ENCODE measurements around the gene CTSH.

CTSH gene

GRCh38 chr15:78944669-78945407, at the start of gene CTSH:
TSS of gene CTSH (minus strand) at chr15:78945046. CDS start at chr15:78944981, 65 bp downstream.
- DNase-seq, result peak; percentile 24 to 40 (median 34)

DNA sequence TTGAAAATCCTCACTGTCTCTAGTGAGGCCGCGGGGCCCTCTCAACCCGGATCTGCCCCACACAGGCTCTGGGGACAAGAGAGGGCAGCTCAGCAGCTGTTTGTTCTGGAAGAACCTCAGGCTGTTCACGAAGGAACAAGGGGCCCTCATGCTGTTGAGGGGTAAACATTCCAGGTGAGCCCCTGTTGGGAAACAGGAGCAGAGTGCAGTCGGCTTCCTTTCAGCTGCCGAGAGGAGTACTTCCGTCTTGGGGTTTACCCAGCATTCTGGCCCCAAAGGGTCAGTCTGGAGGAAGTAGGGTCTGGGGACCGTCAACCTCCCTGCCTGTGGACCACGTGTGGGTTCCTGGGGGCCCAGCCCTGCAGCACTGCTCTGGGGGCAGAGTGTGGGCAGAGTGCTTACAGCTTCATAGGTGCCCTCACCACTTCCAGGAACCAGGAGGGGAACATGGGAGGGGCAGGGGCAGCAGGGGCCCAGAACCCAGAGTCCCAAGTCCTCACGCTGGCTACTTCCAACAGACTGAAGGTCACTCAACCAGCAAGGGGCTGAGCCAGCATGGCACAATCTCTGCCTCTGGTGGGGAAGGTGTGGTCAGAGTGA, 49.2 kb upstream of the CTSH start:
- DNase-seq, result no peak

- DNase-seq, result no peak
These were observed 48.5 kb upstream of the CTSH start for GRCh38 chr15:78993257-78993930.

DNA sequence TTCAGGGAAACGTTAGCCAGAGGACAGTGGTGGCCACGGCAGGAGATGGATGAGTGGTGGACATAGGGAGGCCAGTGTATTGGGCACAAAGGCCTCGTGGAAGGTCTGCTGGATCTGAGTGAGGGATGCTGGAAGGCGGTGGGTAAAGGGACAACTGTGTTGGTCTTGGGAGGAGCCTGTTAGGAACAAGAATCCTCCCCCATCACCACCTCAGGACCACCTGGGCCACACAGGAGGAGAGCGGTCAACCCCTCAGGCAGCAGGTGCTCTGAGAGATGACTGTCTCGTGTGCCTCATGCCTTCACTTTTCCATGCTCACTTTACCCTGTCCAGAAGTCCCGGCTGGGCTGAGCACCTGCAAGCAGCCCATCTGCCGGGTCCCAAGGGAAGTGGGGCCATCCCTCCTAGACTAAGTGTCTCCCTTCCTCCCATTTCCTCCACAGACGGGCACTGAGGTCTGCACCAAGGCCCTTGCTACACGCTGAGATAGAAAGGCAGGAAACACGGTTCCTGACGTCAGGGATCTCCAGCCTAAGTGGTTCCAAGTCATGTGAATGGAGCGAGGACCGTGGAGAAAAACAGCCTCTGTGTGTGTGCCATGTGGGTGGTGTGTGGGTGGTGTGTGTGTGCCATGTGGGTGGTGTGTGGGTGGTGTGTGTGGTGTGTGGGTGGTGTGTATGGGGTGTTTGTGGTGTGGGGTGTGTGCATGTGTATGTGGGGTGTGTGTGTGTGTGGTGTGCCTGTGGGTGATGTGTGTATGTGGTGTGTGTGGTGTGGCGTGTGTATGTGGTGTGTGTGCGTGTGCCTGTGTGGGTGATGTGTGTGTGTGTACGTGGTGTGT, 47.8 kb upstream of the CTSH start:
- DNase-seq, result no peak

GRCh38 chr15:78991879-78992278, 47.0 kb upstream of the CTSH start:
- DNase-seq, result no peak

- DNase-seq, result no peak
These were observed 46.6 kb upstream of the CTSH start for GRCh38 chr15:78991476-78991875.

DNA sequence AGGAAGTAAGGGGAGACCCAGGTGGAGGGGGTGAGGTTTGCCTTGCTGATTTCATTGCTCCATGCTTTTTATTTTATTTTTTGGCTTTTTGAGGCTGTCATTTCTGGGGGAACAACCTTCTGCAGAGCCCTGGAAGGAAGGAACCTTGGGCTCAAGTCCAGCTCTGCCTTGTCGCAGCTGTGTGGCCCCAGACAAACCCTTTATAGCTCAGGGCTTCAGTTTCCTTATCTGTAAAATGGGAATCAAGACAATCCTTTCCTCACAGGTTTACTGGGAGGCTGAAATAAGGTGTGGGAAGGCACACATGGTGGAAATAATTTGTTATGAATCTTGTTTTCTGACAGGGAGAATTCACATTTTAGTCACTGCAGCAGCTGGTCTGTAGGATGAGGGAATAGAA, 45.4 kb upstream of the CTSH start:
- no peak for DNase-seq

GRCh38 chr15:78989701-78990240, 44.9 kb upstream of the CTSH start:
- no peak for DNase-seq

DNA sequence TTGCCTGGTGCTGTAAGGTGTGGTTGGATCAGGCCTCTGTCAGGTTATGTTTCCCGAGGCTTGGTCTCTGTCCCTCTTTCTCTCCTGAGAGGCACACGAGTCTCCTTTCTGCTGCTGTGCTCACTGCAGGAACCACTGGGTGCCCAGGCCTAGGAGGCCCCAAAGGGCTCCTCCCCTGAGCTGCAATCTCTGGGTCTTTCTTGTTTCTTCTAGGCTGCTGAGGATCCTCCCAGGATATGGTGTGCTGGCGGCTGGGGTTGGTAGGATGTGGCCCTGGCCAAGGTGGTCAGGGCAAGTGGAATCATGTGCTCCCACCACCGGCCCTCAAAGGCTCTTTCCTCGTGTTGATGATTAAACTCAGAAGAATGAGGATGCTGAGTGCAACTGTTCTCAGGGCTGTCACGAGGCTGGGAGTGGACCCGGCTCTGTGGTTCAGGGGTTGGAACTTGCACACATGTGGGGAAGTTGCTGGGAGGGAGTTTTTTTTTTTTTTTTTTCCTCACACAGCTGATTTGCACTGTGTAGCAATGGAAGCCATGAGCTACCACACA, 43.6 kb upstream of the CTSH start:
- DNase-seq, result no peak

- no peak for DNase-seq
These were observed 42.9 kb upstream of the CTSH start for GRCh38 chr15:78987556-78988360.

- DNase-seq, result no peak
These were observed 41.1 kb upstream of the CTSH start for GRCh38 chr15:78985859-78986475.

- DNase-seq, result no peak
These were observed 39.2 kb upstream of the CTSH start for GRCh38 chr15:78984041-78984440.

- DNase-seq, result no peak
These were observed 38.5 kb upstream of the CTSH start for GRCh38 chr15:78983146-78983918.

DNA sequence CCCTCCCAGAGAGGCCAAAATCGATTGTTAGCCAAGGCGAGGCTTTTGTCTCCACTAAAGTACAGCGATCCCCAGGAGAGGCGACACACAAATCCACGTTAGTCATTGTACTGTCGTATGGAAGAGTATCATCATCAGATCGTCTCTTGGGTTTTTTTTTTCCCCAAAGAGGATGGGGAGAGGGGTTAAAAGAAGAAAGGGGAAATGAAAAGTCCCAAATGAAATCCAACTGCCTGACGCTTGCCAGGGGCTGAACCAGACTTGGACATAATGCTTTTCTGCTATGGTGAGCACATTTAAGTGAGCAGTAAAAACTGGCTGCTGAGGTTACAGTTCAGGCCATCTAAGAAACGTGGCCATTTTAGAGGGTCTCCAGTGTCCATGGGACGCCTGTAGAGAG, 37.9 kb upstream of the CTSH start:
- no peak for DNase-seq

GRCh38 chr15:78981532-78982313, 36.9 kb upstream of the CTSH start:
- DNase-seq, result no peak

DNA sequence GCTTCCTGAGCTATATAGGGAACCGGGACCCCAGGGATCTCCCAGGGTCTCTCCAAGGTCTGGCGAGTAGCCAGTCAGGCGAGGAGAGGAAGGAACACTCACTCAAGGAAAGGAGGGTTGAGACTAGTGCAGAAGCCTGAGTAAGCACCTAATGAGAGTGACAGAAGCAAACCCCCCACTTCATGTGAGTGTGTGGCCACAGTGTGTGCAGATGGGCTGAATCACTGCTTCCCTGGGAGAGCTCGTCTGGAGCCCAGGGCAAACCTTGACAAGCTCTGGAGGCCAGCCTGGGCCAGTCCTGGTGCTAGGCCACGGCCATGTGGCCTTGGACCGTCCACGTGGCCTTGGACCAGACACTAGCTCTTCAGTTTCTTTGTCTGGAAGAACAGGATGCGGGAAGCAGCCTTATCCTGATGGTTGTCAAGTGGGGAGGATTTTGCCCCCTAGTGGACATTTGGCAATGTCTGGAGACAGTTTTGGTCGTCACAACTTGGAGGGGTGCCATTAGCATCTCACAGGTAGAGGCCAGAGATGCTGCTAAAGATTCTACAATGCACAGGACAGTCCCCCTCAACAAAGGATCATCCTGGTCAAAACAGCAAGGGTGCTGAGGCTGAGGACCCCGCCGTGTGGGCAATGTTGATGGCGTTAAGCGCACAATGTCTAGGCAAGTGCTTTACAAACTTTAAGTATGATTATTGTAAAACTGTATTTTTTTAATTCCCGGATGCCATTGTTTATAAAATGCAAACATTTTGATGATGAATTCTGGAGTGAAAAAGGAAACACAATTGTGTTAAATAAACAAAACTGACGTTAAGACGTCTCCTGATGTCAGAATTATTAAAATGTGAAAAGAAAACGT, 34.8 kb upstream of the CTSH start:
- DNase-seq, result no peak

- no peak for DNase-seq
These were observed 33.8 kb upstream of the CTSH start for GRCh38 chr15:78978601-78979179.
